GM12892 (cell line): ENCODE measurements around the gene SPOCK1.

ENCODE experiments used
- POLR2A ChIP-seq: IDR thresholded peaks from 2 replicates; pipeline ENCODE4 v1.6.1; 2011; ENCODE audit warnings: low read depth, low read length, control low read depth
- POLR2AphosphoS5 ChIP-seq: IDR thresholded peaks from 2 replicates; pipeline ENCODE4 v1.6.1; 2011; ENCODE audit warnings: low read depth, low read length, control low read depth
- TAF1 ChIP-seq: IDR thresholded peaks from 2 replicates; pipeline ENCODE4 v1.6.1; 2011; ENCODE audit warnings: low read depth, mild to moderate bottlenecking, control low read depth, low read length, borderline replicate concordance

GRCh38 chr5:137015540-137016116 lies 483.5 kb downstream of the SPOCK1 start:
- TF ChIP-seq POLR2AphosphoS5 (no peak), TAF1 (no peak), POLR2A (no peak)
